GM19025 (cell line): Measurements from ENCODE around the gene ACAD9.
A peak's percentile ranks its signal among the peaks of the same experiment; 100 is the strongest.
"Not testable (repeated sequence)": the region's sequence is repeated elsewhere in the genome, so short reads cannot be mapped to it uniquely, and the experiment has no call there.

Experiments used
- ATAC-seq: cut with Tn5 transposase; IDR thresholded peaks from one replicate; pipeline ENCODE4 v1.9.1; 2021; ENCODE audit warnings: mild to moderate bottlenecking, low read depth, moderate library complexity; ENCODE audit not compliant: unreplicated experiment

Gene ACAD9

GRCh38 chr3:128859630-128860029, 19.8 kb upstream of the ACAD9 start:
- no peak for ATAC-seq

GRCh38 chr3:128861491-128861890, 17.9 kb upstream of the ACAD9 start:
- no peak for ATAC-seq

GRCh38 chr3:128863560-128863959, 15.9 kb upstream of the ACAD9 start:
- ATAC-seq, result no peak

GRCh38 chr3:128864351-128864811, 15.0 kb upstream of the ACAD9 start:
- no peak for ATAC-seq

- ATAC-seq, result not testable (repeated sequence)
Measured at GRCh38 chr3:128864849-128865804, 14.3 kb upstream of the ACAD9 start.

- no peak for ATAC-seq
Measured at GRCh38 chr3:128867200-128868125, 12.0 kb upstream of the ACAD9 start.

GRCh38 chr3:128870347-128870746, 9.1 kb upstream of the ACAD9 start:
- ATAC-seq, result no peak

GRCh38 chr3:128872282-128872681, 7.1 kb upstream of the ACAD9 start:
- ATAC-seq, result no peak

- ATAC-seq, result no peak
Measured at GRCh38 chr3:128872744-128873143, 6.7 kb upstream of the ACAD9 start.

GRCh38 chr3:128873244-128874022, 6.0 kb upstream of the ACAD9 start:
- ATAC-seq, result no peak

GRCh38 chr3:128874481-128875180, 4.8 kb upstream of the ACAD9 start:
- ATAC-seq, result no peak

GRCh38 chr3:128875556-128876120, 3.8 kb upstream of the ACAD9 start:
- no peak for ATAC-seq

- ATAC-seq, result no peak
Measured at GRCh38 chr3:128878011-128878457, 1.4 kb upstream of the ACAD9 start.

GRCh38 chr3:128878556-128879124, 780 bp upstream of the ACAD9 start:
- ATAC-seq, result peak; percentile 2

- no peak for ATAC-seq
Measured at GRCh38 chr3:128879991-128880390, 571 bp downstream of the ACAD9 start.

GRCh38 chr3:128880455-128880854, 1.0 kb downstream of the ACAD9 start:
- ATAC-seq, result not testable (repeated sequence)

- no peak for ATAC-seq
Measured at GRCh38 chr3:128881576-128881975, 2.2 kb downstream of the ACAD9 start.

GRCh38 chr3:128882719-128883118, 3.3 kb downstream of the ACAD9 start:
- ATAC-seq, result no peak

GRCh38 chr3:128884992-128885391, 5.6 kb downstream of the ACAD9 start:
- no peak for ATAC-seq
